ENCODE results near the gene DPY19L1.
"Not testable (repeated sequence)": the region's sequence is repeated elsewhere in the genome, so short reads cannot be mapped to it uniquely, and the experiment has no call there.

Gene DPY19L1

GRCh38 chr7:34912236-34912635 lies 125.0 kb downstream of the DPY19L1 start:
- DNase-seq = no peak

DNA sequence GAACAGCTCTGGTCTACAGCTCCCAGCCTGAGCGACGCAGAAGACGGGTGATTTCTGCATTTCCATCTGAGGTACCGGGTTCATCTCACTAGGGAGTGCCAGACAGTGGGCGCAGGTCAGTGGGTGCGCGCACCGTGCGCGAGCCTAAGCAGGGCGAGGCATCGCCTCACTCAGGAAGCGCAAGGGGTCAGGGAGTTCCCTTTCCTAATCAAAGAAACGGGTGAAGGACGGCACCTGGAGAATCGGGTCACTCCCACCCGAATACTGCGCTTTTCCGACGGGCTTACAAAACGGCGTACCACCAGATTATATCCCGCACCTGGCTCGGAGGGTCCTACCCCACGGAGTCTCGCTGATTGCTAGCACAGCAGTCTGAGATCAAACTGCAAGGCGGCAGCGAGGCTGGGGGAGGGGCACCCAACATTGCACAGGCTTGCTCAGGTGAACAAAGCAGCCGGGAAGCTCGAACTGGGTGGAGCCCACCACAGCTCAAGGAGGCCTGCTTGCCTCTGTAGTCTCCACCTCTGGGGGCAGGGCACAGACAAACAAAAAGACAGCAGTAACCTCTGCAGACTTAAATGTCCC lies 130.9 kb downstream of the DPY19L1 start:
- DNase-seq = not testable (repeated sequence)

- no peak for DNase-seq
These were observed 132.3 kb downstream of the DPY19L1 start for GRCh38 chr7:34904987-34905386.

GRCh38 chr7:34903921-34904320 lies 133.4 kb downstream of the DPY19L1 start:
- not testable (repeated sequence) for DNase-seq

DNA sequence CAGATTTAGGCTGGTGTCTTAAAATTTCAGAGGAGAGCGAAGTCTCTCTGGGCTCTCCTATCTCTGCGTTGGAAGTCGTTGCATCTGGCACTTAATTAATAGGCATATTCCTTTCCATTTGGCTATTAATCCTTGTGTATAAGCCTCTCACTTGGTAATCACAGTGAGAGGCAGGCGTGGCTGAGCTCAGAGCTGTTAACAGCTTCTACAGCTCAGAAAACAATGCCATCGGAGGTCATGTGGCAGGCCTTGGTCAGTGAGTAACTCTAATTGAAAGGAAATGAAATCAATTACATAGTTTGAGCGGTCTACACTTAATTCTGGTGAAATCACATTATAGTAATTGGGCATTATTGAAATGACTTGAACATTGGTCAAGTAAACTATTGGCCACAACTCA lies 135.1 kb downstream of the DPY19L1 start:
- DNase-seq = no peak

DNA sequence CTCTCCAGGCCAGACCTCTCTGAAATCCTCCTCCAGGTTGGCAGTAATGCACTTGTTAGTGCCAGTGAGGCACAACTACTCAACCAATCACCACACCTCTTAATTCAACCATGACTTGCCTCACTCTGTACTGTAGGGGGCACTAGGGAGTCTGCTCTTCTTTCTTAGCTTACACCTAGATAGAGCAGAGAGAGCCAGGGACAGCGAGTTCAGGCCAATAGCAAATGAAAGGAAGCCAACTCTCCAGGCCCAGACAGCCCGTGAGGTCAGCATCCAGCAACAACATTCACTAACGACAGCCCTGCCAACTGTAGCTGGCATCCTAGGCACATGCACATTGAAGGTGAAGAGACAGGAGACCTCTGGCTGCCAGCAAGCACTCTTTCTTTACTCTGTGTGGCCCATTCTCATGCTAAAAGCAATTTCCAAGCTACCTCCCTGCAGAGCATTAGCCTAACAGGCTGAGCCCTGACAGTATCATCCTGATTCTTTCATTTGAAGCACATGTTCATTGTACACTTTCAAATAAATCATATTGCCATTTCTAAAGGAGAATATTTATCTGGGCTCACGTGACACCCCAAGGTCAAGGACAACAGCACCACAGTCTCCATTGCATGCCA lies 136.3 kb downstream of the DPY19L1 start:
- no peak for DNase-seq

GRCh38 chr7:34895202-34895601 lies 142.1 kb downstream of the DPY19L1 start:
- no peak for DNase-seq

DNA sequence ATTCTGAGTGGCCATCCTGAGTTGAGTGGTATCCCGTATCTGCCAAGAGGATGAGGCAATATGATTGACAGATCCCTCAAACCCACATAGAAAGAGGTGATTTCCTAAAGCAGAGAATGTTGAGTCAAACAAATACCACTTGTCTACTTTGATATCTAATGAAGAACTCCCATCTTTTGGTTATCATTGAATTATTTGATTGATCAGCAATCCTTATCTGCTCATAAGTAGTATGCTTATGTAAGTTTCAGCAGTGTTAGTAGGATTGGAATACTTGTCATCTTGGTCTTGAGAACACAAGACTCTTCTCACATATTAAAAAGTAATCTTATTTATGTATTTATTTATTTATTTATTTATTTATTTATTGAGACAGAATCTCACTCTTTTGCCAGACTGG lies 147.3 kb downstream of the DPY19L1 start:
- no peak for DNase-seq

DNA sequence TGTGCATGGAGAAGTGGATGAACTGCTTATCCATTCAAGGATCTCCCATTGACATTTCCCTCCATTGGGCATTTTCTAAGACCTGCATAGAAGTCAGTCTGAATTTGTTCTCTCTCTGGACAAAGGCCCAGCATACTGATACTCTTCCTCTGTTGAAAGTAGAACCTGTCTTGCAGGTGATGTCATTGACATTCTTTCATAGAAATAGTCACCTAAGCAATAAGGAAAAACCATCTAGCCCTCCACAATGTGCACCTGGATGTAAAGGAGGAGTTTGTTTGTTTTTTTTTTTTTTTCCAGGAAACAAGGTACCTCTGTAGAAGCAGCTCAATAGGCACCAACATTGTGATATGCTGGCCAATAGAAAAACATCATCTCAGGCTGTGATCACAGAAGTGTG lies 150.4 kb downstream of the DPY19L1 start:
- no peak for DNase-seq

DNA sequence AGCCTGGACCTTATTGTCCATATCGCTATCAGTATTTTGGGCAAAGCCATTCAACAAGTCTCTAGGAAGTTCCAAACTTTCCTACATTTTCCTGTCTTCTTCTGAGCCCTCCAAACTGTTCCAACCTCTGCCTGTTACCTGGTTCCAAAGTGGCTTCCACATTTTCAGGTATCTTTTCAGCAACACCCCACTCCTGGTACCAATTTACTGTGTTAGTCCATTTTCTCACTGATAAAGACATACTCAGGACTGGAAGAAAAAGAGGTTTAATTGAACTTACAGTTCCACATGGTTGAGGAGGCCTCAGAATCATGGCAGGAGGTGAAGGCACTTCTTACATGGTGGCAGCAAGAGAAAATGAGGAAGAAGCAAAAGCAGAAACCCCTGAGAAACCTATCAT lies 153.4 kb downstream of the DPY19L1 start:
- not testable (repeated sequence) for DNase-seq

- DNase-seq = no peak
These were observed 157.4 kb downstream of the DPY19L1 start for GRCh38 chr7:34879871-34880270.

GRCh38 chr7:34878944-34879735 lies 158.1 kb downstream of the DPY19L1 start:
- not testable (repeated sequence) for DNase-seq

Measured in NCI-H187 (cell line).